Keratinocyte (primary cell): ENCODE data around the gene KRIT1. TPM values are rescaled to one million over a fixed set of nuclear protein-coding genes. Genes with fewer than 3 reads are reported as not detected.

Source experiments
- DNase-seq: peaks from one replicate; pipeline ENCODE4 v3.0.0-alpha.2; 2011; ENCODE audit warnings: low read depth, missing footprints, low spot score
- FAIRE-seq: peaks from 2 replicates; lab custom pipeline; 2011; peaks lifted over from hg19 to GRCh38; lab: Jason Lieb, UNC
- H2AFZ ChIP-seq: 2 replicates; pipeline ENCODE4 v1.6.0; 2012; ENCODE audit warnings: low read length, control low read depth, inconsistent platforms; ENCODE audit not compliant: control insufficient read depth
- H3K27ac ChIP-seq: 2 replicates; pipeline ENCODE4 v1.5.1; 2011; ENCODE audit warnings: low read length; ENCODE audit not compliant: control insufficient read depth, insufficient read depth
- H3K27me3 ChIP-seq: 3 replicates; pipeline ENCODE4 v1.6.0; 2011; ENCODE audit warnings: low read length; ENCODE audit not compliant: control insufficient read depth, insufficient read depth; ENCODE audit errors: extremely low read depth
- H3K36me3 ChIP-seq, 2 experiments: 2 replicates in 1 of 2; 3 replicates in 1 of 2; pipeline ENCODE4 v1.5.1; 2011; ENCODE audit warnings: low read length in 2 of 2, mild to moderate bottlenecking in 1 of 2; ENCODE audit not compliant: control insufficient read depth in 2 of 2, insufficient read depth in 2 of 2; ENCODE audit errors: extremely low read depth in 1 of 2
- H3K4me1 ChIP-seq: 3 replicates; pipeline ENCODE4 v1.5.1; 2011; ENCODE audit warnings: low read length; ENCODE audit not compliant: control insufficient read depth, insufficient read depth; ENCODE audit errors: extremely low read depth
- H3K4me2 ChIP-seq: 3 replicates; pipeline ENCODE4 v1.6.0; 2011; ENCODE audit warnings: low read depth, low read length; ENCODE audit not compliant: control insufficient read depth, insufficient read depth; ENCODE audit errors: extremely low read depth
- H3K4me3 ChIP-seq, 3 experiments: fragments of 200-600 bp in 1 of 3; sonication (generic) in 1 of 3; 2 replicates in 2 of 3; 3 replicates in 1 of 3; pipeline ENCODE4 v1.5.1; 2011 to 2016; ENCODE audit warnings: low read length in 3 of 3, mild to moderate bottlenecking in 3 of 3, control low read depth in 2 of 3, inconsistent platforms in 1 of 3, low read depth in 1 of 3, mixed read lengths in 1 of 3, mixed run types in 1 of 3, moderate library complexity in 1 of 3; ENCODE audit not compliant: control insufficient read depth in 2 of 3, insufficient read depth in 2 of 3; ENCODE audit errors: extremely low read depth in 1 of 3
- H3K79me2 ChIP-seq: 2 replicates; pipeline ENCODE4 v1.6.0; 2012; ENCODE audit warnings: low read length; ENCODE audit not compliant: control insufficient read depth, insufficient read depth
- H3K9ac ChIP-seq: 3 replicates; pipeline ENCODE4 v1.6.0; 2011; ENCODE audit warnings: low read length; ENCODE audit not compliant: control insufficient read depth, insufficient read depth; ENCODE audit errors: extremely low read depth
- H3K9me1 ChIP-seq: 3 replicates; pipeline ENCODE4 v1.6.0; 2011; ENCODE audit warnings: low read length; ENCODE audit not compliant: control insufficient read depth, insufficient read depth; ENCODE audit errors: extremely low read depth
- H3K9me3 ChIP-seq: 2 replicates; pipeline ENCODE4 v1.5.1; 2012; ENCODE audit warnings: low read depth, low read length; ENCODE audit not compliant: control insufficient read depth
- H4K20me1 ChIP-seq: 3 replicates; pipeline ENCODE4 v1.6.0; 2011; ENCODE audit warnings: low read length; ENCODE audit not compliant: control insufficient read depth, insufficient read depth; ENCODE audit errors: extremely low read depth
- EZH2 ChIP-seq: IDR thresholded peaks from one replicate; pipeline ENCODE4 v1.6.1; 2012; ENCODE audit warnings: inconsistent platforms, mild to moderate bottlenecking, low read length, moderate library complexity
- dilution Hi-C: fragments of 300-500 bp; cut with MboI; formaldehyde crosslinking; loops from one replicate; pipeline ENCODE4 v1.7.0; 2020; ENCODE audit warnings: low sequenced_read_pairs; ENCODE audit not compliant: extremely low pct_ligation_motif_present
- polyA plus RNA-seq, 5 experiments: library from polyadenylated mRNA; depleted of rRNA in 3 of 5; stranded (reverse) in 3 of 5; stranded (forward) in 1 of 5; unstranded in 1 of 5; fragments of >200 nt; gene quantifications; 1 replicate in 1 of 5; 2 replicates in 3 of 5; 3 replicates in 1 of 5; pipeline versions ENCODE4 v1.2.1 to v1.2.3, GENCODE V29; 2011 to 2012; ENCODE audit warnings: missing spikeins in 2 of 5, low read depth in 1 of 5, low replicate concordance in 1 of 5
- TF ChIP-seq, protein P1 (sequence below), 3 experiments: IDR thresholded peaks in 1 of 3; conservative IDR thresholded peaks in 1 of 3; optimal IDR thresholded peaks in 1 of 3; 2 replicates in 2 of 3; 3 replicates in 1 of 3; pipeline versions ENCODE3 to v1.5.1; 2011; ENCODE audit warnings: low read length in 3 of 3, mild to moderate bottlenecking in 3 of 3, moderate library complexity in 2 of 3, control low read depth in 1 of 3, inconsistent platforms in 1 of 3; ENCODE audit not compliant: insufficient read depth in 2 of 3; ENCODE audit errors: extremely low read depth in 1 of 3

The KRIT1 gene
- polyA plus RNA-seq, 1 donor (not counting 4 experiments of a cell fraction or from before 2014, with no cell fraction given): 39.5 TPM

DNA sequence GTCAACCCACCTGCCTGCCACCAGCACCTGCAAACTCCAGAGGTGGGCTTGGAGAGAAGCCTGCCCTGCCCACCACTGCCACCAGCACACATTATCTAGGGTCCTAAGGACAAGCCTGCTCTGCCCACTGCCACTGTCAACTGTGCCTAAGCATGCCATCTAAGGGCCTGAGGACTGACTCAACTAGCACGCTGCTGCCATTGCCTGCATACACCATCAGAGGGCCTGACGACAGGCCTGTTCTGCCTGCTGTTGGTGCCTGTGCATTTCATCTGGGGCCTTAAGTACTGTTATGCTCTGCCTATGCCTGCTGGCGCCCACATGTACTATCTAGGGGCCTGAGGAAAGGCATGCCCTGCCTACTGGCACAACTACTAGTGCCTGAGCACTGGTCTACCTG is 39.7 kb downstream of the KRIT1 start:
- H3K4me2 ChIP-seq: no peak overlapping the region
- H3K4me3 ChIP-seq: no peak overlapping the region
- H3K9ac ChIP-seq: no peak overlapping the region
- DNase-seq (no peak), FAIRE-seq (no peak)
- no peaks in the 10 kb centered on the region for H4K20me1 ChIP-seq
- H3K27ac ChIP-seq: no peak overlapping the region
- peaks cover 4 to 13% of the 10 kb centered on the region in 2 experiments for H3K36me3 ChIP-seq
- dilution Hi-C loops: no loop called here
- no peak overlapping the region for H2AFZ ChIP-seq
- TF ChIP-seq EZH2: no peak
- TF ChIP-seq, protein P1, sequence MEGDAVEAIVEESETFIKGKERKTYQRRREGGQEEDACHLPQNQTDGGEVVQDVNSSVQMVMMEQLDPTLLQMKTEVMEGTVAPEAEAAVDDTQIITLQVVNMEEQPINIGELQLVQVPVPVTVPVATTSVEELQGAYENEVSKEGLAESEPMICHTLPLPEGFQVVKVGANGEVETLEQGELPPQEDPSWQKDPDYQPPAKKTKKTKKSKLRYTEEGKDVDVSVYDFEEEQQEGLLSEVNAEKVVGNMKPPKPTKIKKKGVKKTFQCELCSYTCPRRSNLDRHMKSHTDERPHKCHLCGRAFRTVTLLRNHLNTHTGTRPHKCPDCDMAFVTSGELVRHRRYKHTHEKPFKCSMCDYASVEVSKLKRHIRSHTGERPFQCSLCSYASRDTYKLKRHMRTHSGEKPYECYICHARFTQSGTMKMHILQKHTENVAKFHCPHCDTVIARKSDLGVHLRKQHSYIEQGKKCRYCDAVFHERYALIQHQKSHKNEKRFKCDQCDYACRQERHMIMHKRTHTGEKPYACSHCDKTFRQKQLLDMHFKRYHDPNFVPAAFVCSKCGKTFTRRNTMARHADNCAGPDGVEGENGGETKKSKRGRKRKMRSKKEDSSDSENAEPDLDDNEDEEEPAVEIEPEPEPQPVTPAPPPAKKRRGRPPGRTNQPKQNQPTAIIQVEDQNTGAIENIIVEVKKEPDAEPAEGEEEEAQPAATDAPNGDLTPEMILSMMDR (optimal IDR thresholded peaks at IDR 0.05 in 1 of 3, IDR thresholded peaks at IDR 0.05 in 1 of 3, conservative IDR thresholded peaks at IDR 0.05 in 1 of 3; ENCODE audit: extremely low read depth in 1 of 3, insufficient read depth in 2 of 3, low read length in 3 of 3): no peak
- H3K4me1 ChIP-seq: no peaks in the 10 kb centered on the region
- H3K9me3 ChIP-seq: no peaks in the 10 kb centered on the region
- H3K9me1 ChIP-seq: peaks cover 2% of the 10 kb centered on the region
- H3K27me3 ChIP-seq: no peaks in the 10 kb centered on the region
- H3K79me2 ChIP-seq: no peaks in the 10 kb centered on the region

DNA sequence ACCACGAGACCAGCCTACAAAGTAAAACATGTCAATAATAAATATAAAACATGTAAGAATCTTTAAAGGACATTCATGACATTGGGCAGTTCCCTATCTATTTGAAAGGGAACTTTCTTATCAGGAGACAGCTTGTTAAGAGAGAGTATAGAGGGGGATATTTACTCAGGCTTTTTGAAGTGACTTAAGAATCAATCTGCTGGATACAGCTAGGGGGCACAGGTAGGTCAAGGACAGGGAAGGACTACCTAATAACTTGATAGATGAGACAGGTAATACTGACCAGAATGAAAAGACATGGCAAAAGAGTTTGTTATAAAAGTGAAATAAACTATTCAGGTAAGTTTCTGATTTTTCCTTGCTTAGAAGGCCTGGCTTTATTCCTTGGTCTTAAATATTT is 44.9 kb downstream of the KRIT1 start:
- dilution Hi-C loops: no loop called here
- Histone ChIP-seq H3K4me3 (no peak overlapping the region), H3K9ac (no peak overlapping the region), H3K36me3 (peaks cover 7 to 12% of the 10 kb centered on the region in 2 experiments), H3K9me3 (no peaks in the 10 kb centered on the region), H4K20me1 (no peaks in the 10 kb centered on the region), H2AFZ (no peak overlapping the region), H3K27me3 (no peaks in the 10 kb centered on the region), H3K4me1 (no peaks in the 10 kb centered on the region), H3K4me2 (no peak overlapping the region), H3K9me1 (peaks cover 1% of the 10 kb centered on the region), H3K79me2 (no peaks in the 10 kb centered on the region), H3K27ac (no peak overlapping the region)
- DNase-seq (no peak), FAIRE-seq (no peak)
- TF ChIP-seq, protein P1 (optimal IDR thresholded peaks at IDR 0.05 in 1 of 3, IDR thresholded peaks at IDR 0.05 in 1 of 3, conservative IDR thresholded peaks at IDR 0.05 in 1 of 3; ENCODE audit: extremely low read depth in 1 of 3, insufficient read depth in 2 of 3, low read length in 3 of 3): no peak
- TF ChIP-seq EZH2: no peak
